Fibroblast of villous mesenchyme (primary cell): ENCODE results near the gene HPN. TPM values are rescaled to one million over a fixed set of nuclear protein-coding genes. Genes with fewer than 3 reads are reported as not detected.

Experiments used
- DNase-seq: peaks from one replicate; pipeline ENCODE4 v3.0.0-alpha.2; 2010; ENCODE audit warnings: low read depth
- H3K4me3 ChIP-seq: 2 replicates; pipeline ENCODE4 v1.5.1; 2011; ENCODE audit warnings: low read depth, mild to moderate bottlenecking, low read length
- total RNA-seq: library from RNA; depleted of rRNA; stranded (reverse); fragments of >200 nt; gene quantifications from 2 replicates; pipeline ENCODE4 v1.2.3, GENCODE V29; 2012
- TF ChIP-seq, protein P1 (sequence below): IDR thresholded peaks from 2 replicates; pipeline ENCODE4 v1.5.1; 2012; ENCODE audit warnings: low read depth, mild to moderate bottlenecking, low read length; ENCODE audit not compliant: insufficient read depth

The HPN gene
- total RNA-seq, 1 donor, result not detected

DNA sequence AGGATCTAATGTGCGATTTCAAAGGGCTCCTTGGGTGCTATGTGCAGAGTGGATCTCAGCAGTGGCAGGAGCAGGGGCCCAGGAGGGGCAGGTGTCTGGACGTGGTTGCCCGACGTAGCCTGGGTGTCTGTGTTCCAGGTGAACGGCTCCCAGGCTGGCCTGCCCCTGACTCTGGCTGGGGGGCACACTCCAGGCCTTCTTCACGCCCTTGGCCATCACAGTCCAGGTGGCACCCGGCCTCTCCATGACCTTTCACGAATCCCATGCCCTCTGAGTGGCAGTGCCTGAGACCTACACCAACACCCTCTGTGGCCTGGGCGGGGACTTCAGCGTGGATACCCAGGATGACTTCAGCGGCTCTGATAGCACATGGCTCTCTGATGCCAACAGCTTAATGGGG, 62.8 kb downstream of the HPN start:
- no peak overlapping the region for H3K4me3 ChIP-seq
- TF ChIP-seq, protein P1, sequence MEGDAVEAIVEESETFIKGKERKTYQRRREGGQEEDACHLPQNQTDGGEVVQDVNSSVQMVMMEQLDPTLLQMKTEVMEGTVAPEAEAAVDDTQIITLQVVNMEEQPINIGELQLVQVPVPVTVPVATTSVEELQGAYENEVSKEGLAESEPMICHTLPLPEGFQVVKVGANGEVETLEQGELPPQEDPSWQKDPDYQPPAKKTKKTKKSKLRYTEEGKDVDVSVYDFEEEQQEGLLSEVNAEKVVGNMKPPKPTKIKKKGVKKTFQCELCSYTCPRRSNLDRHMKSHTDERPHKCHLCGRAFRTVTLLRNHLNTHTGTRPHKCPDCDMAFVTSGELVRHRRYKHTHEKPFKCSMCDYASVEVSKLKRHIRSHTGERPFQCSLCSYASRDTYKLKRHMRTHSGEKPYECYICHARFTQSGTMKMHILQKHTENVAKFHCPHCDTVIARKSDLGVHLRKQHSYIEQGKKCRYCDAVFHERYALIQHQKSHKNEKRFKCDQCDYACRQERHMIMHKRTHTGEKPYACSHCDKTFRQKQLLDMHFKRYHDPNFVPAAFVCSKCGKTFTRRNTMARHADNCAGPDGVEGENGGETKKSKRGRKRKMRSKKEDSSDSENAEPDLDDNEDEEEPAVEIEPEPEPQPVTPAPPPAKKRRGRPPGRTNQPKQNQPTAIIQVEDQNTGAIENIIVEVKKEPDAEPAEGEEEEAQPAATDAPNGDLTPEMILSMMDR, result no peak
- DNase-seq, result no peak

DNA sequence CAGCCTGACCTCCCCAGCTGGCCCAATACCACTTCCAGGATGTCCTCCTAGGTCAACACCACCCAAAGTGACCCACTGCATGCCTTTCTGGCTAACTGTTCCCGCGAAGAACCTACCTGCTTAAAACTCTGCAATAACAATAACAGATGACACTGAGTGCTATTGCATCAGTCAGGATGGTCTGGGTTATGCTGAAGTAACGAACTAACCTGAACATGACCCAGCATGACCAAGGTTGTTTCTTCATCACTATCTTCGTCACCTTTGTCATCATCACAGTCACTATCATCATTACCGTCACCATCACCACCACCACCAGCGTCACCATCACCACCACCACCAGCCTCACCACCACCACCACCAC, 63.5 kb downstream of the HPN start:
- no peak overlapping the region for H3K4me3 ChIP-seq
- TF ChIP-seq, protein P1, result no peak
- no peak for DNase-seq

DNA sequence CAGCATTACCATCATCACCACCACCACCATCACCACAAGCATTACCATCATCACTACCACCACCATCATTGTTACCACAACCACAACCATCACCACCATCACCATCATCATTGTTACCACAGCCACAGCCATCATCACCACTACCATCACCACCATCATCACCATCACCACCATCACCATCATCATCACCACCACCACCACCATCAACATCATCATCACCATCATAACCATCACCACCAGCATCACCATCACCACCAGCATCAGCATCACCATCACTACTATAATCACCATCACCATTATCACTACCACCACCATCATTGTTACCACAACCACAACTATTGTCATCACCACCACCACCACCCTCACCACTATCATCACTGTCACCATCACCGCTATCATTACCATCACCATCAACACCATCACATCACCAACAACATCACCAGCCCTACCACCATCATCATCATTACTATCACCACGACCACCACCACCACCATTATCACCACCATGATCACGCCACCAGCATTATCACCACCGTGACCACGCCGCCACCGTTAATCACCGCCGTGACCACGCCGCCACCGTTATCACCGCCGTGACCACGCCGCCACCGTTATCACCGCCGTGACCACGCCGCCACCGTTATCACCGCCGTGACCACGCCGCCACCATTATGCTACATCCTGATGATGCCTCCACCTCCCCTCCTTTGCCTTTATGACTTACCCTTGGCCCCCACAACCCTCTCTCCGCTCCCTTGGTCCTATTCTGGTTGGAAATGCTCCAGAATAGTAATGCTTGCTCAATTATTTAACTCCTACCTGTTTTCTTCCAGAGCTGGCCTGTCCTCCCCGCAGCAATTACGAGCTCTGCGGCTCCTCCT, 64.1 kb downstream of the HPN start:
- TF ChIP-seq, protein P1, result no peak
- no peak for DNase-seq
- no peak overlapping the region for H3K4me3 ChIP-seq

DNA sequence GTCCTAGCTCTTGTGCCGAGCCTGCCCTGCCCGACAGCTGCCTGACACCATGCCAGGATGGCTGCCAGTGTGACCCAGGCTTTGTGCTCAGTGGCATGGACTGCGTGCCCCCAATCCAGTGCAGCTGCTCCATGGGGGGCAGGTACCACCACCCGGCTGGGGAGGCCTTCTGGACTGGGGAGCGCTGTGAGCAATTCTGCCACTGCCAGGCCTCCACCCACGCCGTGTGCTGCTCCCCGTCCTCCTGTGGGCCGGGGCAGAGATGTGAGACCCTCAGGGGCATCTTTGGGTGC, 64.7 kb downstream of the HPN start:
- DNase-seq, result no peak
- no peak overlapping the region for H3K4me3 ChIP-seq
- TF ChIP-seq, protein P1, result no peak

DNA sequence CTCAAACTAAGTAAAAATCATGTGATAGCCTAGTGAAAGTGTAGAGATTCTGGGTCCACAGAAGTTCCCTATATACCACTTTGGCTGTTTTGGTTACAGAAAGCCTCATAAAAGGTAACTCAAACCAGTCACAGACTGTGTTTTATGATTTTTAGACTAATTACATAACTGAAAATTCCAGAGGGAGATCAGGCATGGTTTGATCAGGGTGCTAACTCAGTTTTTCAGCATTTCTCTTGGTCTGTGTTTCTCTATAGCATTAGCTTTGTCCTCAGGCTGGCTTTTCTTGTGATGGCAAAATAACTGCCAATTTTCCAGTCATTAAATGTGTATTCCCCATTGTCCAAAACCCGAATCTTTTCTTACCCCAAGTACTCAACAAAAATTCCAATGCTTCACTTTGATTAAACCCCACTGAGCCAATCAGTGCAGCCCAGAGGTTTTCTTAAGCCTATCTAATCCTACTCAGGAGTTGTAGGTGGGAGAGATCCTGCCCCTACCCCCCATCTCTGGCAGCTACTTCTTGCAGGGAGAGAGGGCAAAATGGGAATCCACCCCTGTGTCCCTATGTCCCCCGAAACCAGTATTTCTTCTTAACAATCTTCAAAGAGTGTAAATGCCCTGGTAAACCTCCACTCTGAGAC, 65.5 kb downstream of the HPN start:
- DNase-seq, result no peak
- TF ChIP-seq, protein P1, result no peak

DNA sequence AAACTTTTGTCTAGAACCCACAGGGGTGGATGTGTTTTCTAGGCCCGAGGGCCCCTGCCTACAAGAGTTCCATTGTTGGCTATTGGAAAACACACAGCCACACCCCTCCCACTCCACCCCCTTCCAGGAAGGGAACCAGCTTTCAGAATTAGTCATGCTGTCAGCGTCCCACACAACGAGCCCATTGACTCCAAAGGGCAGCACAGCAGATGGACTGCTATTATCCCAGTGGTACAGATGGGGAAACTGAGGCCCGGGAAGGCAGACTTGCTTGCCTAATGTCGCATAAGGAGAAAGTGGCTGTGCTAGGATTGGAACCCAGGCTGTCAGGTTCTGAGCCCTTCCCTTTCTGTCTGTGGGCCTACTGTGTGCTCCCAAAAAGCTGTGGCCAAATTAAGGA, 66.0 kb downstream of the HPN start:
- no peak for DNase-seq
- TF ChIP-seq, protein P1, result no peak

More for the DNA sequence above, 65.5 kb downstream of the HPN start:
- H3K4me3 ChIP-seq, result no peak overlapping the region

DNA sequence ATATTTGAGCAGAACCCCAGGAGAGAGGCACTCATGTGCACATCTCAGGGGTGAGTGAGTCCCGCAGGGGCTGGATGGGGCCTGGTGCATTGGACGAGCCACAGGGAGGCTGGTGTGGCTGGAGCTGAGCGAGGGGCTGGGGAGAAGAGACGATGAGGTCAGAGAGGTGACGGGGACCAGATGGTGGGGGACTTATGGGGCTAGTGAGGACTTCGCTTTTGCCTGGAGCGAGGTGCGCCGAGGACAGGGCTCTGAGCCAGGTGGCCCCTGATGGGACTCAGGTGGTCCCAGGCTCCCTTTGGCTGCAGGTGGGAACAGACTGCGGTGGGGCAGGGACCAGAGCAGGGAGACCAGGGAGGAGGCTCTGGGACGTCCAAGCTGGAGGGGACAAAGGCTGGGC, 67.2 kb downstream of the HPN start:
- no peak overlapping the region for H3K4me3 ChIP-seq
- DNase-seq, result no peak
- TF ChIP-seq, protein P1, result no peak

More for the DNA sequence above, 66.0 kb downstream of the HPN start:
- H3K4me3 ChIP-seq, result no peak overlapping the region
